GM18505 (cell line): ENCODE measurements around the gene PHF3.
"Not testable (repeated sequence)": the region's sequence is repeated elsewhere in the genome, so short reads cannot be mapped to it uniquely, and the experiment has no call there.

Source experiments
- ATAC-seq: cut with Tn5 transposase; IDR thresholded peaks from one replicate; pipeline ENCODE4 v1.9.1; 2021; ENCODE audit not compliant: unreplicated experiment
- POLR2A ChIP-seq: IDR thresholded peaks from 4 replicates; pipeline ENCODE4 v1.6.1; 2011; ENCODE audit warnings: borderline replicate concordance; ENCODE audit not compliant: insufficient read depth, insufficient read length; ENCODE audit errors: extremely low read depth

The PHF3 gene

DNA sequence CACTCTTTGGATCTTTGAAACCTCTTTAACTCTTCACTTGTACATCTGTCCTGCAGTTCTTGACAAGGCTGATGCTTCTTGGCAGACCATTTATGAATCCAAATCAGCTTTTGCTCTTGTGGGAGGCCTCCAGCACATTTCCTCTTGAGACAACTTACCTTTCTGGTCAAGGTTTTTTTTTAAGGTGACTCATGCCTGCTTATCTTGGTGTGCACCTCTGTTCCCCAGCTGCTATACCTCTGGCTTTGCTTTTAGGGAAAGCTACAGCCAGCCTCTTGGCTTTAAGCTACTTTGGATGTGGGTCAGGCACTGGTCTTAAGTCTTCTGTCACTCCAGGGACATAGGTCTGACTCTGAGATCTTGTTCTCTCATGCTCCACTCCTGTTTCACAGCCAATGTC lies 106.5 kb downstream of the PHF3 start:
- no peak for TF ChIP-seq POLR2A
- ATAC-seq = no peak

- TF ChIP-seq POLR2A = no peak
- ATAC-seq = no peak
Observed at GRCh38 chr6:63743691-63744090, 108.1 kb downstream of the PHF3 start.

- no peak for ATAC-seq
- no peak for TF ChIP-seq POLR2A
Observed at GRCh38 chr6:63744810-63745209, 109.2 kb downstream of the PHF3 start.

- ATAC-seq = no peak
- no peak for TF ChIP-seq POLR2A
Observed at GRCh38 chr6:63745784-63746183, 110.2 kb downstream of the PHF3 start.

DNA sequence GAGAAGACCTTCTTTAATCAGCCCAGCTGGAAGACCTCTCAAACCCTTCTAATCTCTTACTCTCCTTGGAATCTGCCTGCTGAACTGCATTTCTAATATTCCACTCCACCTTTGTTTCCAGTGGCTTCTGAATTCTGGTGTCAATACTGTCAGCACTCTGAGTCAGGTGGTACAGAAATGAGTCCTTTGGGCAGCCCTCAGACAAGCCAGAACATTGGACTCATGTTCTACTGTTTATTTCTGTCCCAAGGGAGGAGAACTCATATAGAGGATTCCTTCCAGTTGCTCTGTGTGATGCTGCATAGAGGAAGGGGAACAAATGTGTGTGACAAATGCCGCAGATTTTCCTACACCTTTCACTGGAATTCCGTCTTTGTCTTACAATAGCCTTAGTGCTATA lies 114.8 kb downstream of the PHF3 start:
- no peak for ATAC-seq
- TF ChIP-seq POLR2A = no peak

DNA sequence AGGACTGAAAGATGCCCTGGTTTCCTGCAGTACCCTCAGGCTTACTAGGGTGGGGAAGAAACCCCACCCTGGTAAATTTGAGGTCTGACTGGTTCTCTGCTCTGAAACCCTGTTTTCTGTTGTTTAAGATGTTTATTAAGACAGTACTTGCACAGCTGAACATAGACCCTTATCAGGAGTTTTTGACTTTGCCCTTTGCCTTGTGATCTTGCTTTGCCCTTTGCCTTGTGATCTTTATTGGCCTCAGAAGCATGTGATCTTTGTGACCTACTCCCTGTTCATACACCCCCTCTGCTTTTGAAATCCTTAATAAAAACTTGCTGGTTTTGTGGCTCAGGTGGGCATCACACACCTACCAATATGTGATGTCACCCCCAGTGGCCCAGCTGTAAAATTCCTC lies 121.7 kb downstream of the PHF3 start:
- not testable (repeated sequence) for ATAC-seq

DNA sequence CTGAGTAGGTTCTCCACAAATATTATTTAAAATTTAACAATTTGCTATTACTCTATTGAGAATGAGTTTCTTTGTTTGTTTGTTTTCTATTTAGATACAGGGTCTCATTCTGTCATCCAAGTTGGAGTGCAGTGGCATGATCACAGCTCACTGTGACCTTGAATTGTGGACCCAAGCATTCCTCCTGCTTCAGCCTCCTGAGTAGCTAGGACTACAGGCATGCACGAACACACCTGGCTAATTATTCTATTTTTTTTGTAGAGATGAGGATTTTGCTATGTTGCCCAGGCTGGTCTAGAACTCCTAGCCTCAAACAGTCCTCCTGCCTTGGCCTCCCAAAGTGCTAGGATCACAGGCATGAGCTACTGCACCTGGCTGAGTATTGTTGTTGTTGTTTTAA lies 122.2 kb downstream of the PHF3 start:
- no peak for ATAC-seq
- no peak for TF ChIP-seq POLR2A

DNA sequence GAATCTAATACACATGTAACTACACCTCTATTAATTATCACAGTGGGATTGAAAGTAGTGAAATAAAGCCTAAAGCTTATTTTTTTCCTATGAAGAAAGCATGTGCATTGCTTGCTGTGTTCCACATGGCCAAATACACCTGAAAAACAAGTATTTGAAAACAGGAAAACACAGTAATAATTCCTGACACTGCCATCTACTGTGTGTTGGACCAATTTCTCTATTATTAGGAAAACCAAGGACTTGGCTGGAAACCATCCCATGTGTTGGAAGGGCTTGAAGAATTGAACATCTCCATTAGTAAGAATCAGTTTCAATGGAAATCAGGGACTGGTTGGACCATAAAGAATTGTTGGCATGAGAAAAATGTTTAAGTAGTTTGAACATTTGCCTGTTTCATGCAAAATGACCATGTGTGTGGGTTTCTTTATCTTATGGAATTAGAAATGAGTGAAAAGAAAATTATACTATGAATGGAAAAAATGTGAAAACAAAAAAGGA lies 124.1 kb downstream of the PHF3 start:
- ATAC-seq = no peak
- no peak for TF ChIP-seq POLR2A

DNA sequence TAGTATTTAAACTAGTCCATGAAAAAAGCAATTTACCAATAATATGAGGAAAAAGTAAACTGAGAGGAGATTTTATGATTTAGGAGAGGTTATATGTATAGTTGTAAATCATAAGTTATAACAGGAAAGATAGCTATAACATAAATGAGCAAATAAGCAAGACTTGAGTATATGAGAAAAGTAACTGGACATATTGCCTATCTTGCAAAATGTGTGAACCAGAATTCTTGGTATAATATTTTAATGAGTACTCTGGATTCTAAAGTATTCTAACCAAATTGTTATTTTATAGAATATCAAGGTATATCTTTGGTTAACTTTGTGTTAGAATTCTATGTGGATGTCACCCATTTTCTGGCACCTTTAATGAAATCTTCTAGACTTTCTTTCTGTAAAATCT lies 124.6 kb downstream of the PHF3 start:
- no peak for TF ChIP-seq POLR2A
- ATAC-seq = no peak

GRCh38 chr6:63764318-63764916 lies 128.8 kb downstream of the PHF3 start:
- no peak for TF ChIP-seq POLR2A
- ATAC-seq = no peak
